ENCODE measurements around the gene TMED10. TPM values are rescaled to one million over a fixed set of nuclear protein-coding genes. Genes with fewer than 3 reads are reported as not detected.

Gene TMED10
- total and polyA plus RNA-seq, 2 of the 13 experiments (the other 11 are each of a cell fraction or from before 2014, with no cell fraction given): 311 to 377 TPM

DNA sequence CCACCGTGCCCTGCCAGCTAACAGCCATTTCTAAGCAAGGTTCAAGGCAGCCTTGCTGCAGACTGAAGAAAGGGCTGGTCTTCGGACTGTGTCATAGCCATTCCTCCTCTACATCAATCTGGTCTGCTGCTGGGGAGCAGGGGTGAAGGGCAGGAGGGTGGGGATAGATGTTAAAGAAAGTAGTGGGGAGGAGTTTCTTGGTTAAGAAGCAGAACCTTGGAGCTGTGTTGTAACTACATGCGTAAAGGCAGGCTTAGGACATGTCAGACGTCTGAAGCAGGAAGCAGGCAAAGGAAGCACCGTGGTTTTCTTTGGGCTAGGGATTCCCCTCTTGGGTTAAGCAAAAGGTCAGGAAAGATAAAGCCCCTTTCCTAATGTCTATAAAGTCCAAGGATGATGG lies 31.5 kb downstream of the TMED10 start (continued):
- TF ChIP-seq, protein P1, sequence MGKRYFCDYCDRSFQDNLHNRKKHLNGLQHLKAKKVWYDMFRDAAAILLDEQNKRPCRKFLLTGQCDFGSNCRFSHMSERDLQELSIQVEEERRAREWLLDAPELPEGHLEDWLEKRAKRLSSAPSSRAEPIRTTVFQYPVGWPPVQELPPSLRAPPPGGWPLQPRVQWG (CRISPR knock-in tag; IDR thresholded peaks at IDR 0.05; ENCODE audit: borderline replicate concordance, low read depth): no peak
- TF ChIP-seq, protein P2, sequence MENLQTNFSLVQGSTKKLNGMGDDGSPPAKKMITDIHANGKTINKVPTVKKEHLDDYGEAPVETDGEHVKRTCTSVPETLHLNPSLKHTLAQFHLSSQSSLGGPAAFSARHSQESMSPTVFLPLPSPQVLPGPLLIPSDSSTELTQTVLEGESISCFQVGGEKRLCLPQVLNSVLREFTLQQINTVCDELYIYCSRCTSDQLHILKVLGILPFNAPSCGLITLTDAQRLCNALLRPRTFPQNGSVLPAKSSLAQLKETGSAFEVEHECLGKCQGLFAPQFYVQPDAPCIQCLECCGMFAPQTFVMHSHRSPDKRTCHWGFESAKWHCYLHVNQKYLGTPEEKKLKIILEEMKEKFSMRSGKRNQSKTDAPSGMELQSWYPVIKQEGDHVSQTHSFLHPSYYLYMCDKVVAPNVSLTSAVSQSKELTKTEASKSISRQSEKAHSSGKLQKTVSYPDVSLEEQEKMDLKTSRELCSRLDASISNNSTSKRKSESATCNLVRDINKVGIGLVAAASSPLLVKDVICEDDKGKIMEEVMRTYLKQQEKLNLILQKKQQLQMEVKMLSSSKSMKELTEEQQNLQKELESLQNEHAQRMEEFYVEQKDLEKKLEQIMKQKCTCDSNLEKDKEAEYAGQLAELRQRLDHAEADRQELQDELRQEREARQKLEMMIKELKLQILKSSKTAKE (CRISPR knock-in tag; IDR thresholded peaks at IDR 0.05; ENCODE audit: borderline replicate concordance): no peak

DNA sequence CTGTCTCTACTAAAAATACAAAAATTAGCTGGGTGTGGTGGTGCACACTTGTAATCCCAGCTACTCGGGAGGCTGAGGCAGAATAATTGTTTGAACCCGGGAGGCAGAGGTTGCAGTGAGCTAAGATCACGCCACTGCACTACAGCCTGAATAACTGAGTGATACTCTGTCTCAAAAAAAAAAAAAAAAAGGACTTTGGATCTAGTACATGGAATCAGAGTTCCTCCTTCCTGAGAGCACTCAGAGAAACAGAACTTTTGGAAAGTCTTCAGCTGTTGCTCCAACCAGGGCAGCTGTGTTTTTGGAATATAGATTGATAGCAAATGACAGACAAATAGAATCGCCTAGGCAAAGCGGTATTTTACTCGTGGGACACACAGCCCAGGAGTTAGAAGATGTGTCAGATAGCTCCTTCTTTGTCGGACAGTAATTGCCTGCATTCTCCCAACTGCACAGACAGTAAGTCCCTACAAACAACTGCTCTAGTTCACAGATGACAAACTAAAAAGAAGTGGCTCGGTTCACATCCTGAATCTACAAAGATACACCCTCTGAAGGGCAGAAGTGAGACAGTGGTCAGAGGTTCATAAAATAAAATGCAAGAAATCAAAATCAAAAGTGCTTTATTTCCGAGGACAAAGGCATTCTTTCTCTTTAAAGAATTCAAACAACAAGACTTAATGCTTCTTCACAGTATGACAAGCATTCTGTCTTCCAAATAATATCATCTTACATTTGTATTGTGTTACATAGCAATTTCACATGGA lies 32.5 kb downstream of the TMED10 start:
- ChIA-PET CTCF (ENCODE audit: low intra/inter-chr PET ratio, low total read pairs) (no interaction called here), POLR2A (interaction anchor here (0.7 kb wide), 1 partner anchor 154 kb away, joined by 3 read pairs; no protein-coding TSS in a partner anchor)
- ATAC-seq: no peak
- Histone ChIP-seq H3K4me3 (replicated peaks in 1 of 3; ENCODE audit: insufficient read depth in 1 of 3, low read depth in 2 of 3, low read length in 3 of 3) (no peak overlapping the region), H4K20me1 (ENCODE audit: insufficient read depth, low read length) (no peaks in the 10 kb centered on the region), H3K4me2 (ENCODE audit: low read depth, low read length) (no peak overlapping the region), H3K79me2 (ENCODE audit: insufficient read depth, low read length) (peaks cover 29% of the 10 kb centered on the region), H3K4me1 (ENCODE audit: insufficient read depth, low read length) (peaks cover 42% of the 10 kb centered on the region), H3K36me3 (replicated peaks in 1 of 2; ENCODE audit: control insufficient read depth in 1 of 2, insufficient read depth in 2 of 2, low read length in 2 of 2) (peaks cover 0 to 25% of the 10 kb centered on the region in 2 experiments), H2AFZ (ENCODE audit: low read length) (no peak overlapping the region), H3K27ac (ENCODE audit: extremely low read length, insufficient read depth, low read length) (no peak overlapping the region), H3K27me3 (ENCODE audit: control insufficient read depth in 1 of 2, insufficient read depth in 2 of 2, low read length in 2 of 2) (no peaks in the 10 kb centered on the region), H3K9me3 (ENCODE audit: low read length) (no peaks in the 10 kb centered on the region), H3K9ac (ENCODE audit: insufficient read depth, low read depth, low read length) (0 out of 2 replicates have a peak overlapping the region, but pooled peaks have one; percentile 13)
- no TSS peak for BruUV-seq (replicated peaks)
- FAIRE-seq: no peak
- DNase-seq (ENCODE audit: low spot score): no peak
- TF ChIP-seq ARID5B (CRISPR knock-in tag; IDR thresholded peaks at IDR 0.05) (no peak), ZNF460 (CRISPR knock-in tag; IDR thresholded peaks at IDR 0.05; ENCODE audit: borderline replicate concordance) (peak; percentile 43; the same call in 1 of the 2 replicates)
- in situ Hi-C loops (cut with HindIII; ENCODE audit: extremely low pct_ligation_motif_present, low pct_unique_long_range_greater_than_20kb) (no loop called here), intact Hi-C loops (cut with micrococcal nuclease; ENCODE audit: unreplicated experiment) (no loop called here)
- WGBS (ENCODE audit: low lambda C conversion rate): 94% methylated on average over 9 of the region's 9 CpGs
